H1 (cell line): Measurements from ENCODE around the gene PGD. TPM values are rescaled to one million over a fixed set of nuclear protein-coding genes. Genes with fewer than 3 reads are reported as not detected.

Experiments
- CBX8 ChIP-seq: fragments of 300-800, 300-1000 bp; sonication (generic); IDR thresholded peaks from 2 replicates; pipeline ENCODE4 v1.7.1; 2016; ENCODE audit warnings: low read depth, low read length, borderline replicate concordance
- CHD7 ChIP-seq: fragments of 300-600 bp; sonication (generic); IDR thresholded peaks from 2 replicates; pipeline ENCODE4 v1.7.1; 2012; ENCODE audit warnings: low read length, moderate library complexity, mild to moderate bottlenecking, inconsistent platforms; ENCODE audit not compliant: insufficient replicate concordance
- POLR2A ChIP-seq, 2 experiments: IDR thresholded peaks; 1 replicate in 1 of 2; 2 replicates in 1 of 2; pipeline ENCODE4 v1.6.1; 2011; ENCODE audit warnings: low read depth in 2 of 2, low read length in 2 of 2, mild to moderate bottlenecking in 2 of 2; ENCODE audit errors: control extremely low read depth in 1 of 2
- polyA plus RNA-seq, 7 experiments: library from polyadenylated mRNA; depleted of rRNA in 3 of 7; stranded (reverse) in 5 of 7; unstranded in 2 of 7; fragments of >200 nt in 5 of 7; fragments of 200-250 nt in 2 of 7; gene quantifications; 1 replicate in 5 of 7; 2 replicates in 1 of 7; 4 replicates in 1 of 7; pipeline versions ENCODE4 v1.2.1 to v1.2.3, GENCODE V29; 2011 to 2013; ENCODE audit warnings: missing spikeins in 2 of 7, mixed read lengths in 2 of 7
- total RNA-seq: library from RNA; stranded (reverse); fragmentation: NEBNext Ultra II Directional; extraction: Animal tissue kit (Norgen Biotek cat#: 25700); gene quantifications from 2 replicates; pipeline ENCODE4 v1.2.1, GENCODE V29; 2021

The PGD gene
- total and polyA plus RNA-seq, 2 of the 8 experiments (the other 6 are each of a cell fraction or from before 2014, with no cell fraction given) = 191 to 331 TPM

GRCh38 chr1:10384219-10384618, 14.6 kb upstream of the PGD start (continued):
- TF ChIP-seq CHD7 = no peak
- no peak for TF ChIP-seq POLR2A (IDR thresholded peaks at IDR 0.05; ENCODE audit: control extremely low read depth in 1 of 2, low read depth in 2 of 2, low read length in 2 of 2)
- TF ChIP-seq CBX8 = no peak
